Activated CD4-positive, alpha-beta T cell treated with anti-CD3 and anti-CD28 coated beads, Interleukin-10, Interleukin-2, amounts not matched to agents 100 ng/mL and 50 ng/mL, durations not matched to agents 16 hours and 8 hours (primary cell): ENCODE data around the gene EFCAB11.
A peak's percentile ranks its signal among the peaks of the same experiment; 100 is the strongest.

Experiments
- DNase-seq: peaks from one replicate; pipeline ENCODE4 v3.0.0-alpha.2; 2020

Gene EFCAB11

GRCh38 chr14:89956661-89957009 lies 2.1 kb upstream of the EFCAB11 start:
- DNase-seq, result no peak

- peak; percentile 98 for DNase-seq
Measured at GRCh38 chr14:89955745-89956660, 1.5 kb upstream of the EFCAB11 start, which contains the start of gene TDP1. Gene TDP1, plus strand, starts transcription at chr14:89955927. Its CDS starts 7,188 bp downstream, at chr14:89963115.

- DNase-seq, result no peak
Measured at GRCh38 chr14:89955022-89955744, 653 bp upstream of the EFCAB11 start.

- DNase-seq, result no peak
Measured at GRCh38 chr14:89953602-89954001, 928 bp downstream of the EFCAB11 start.

- DNase-seq, result no peak
Measured at GRCh38 chr14:89952576-89952975, 2.0 kb downstream of the EFCAB11 start.

- DNase-seq, result no peak
Measured at GRCh38 chr14:89947344-89947743, 7.2 kb downstream of the EFCAB11 start.

GRCh38 chr14:89941830-89942377 lies 12.6 kb downstream of the EFCAB11 start:
- DNase-seq, result no peak

GRCh38 chr14:89936654-89937185 lies 17.8 kb downstream of the EFCAB11 start:
- DNase-seq, result no peak

GRCh38 chr14:89933002-89933401 lies 21.5 kb downstream of the EFCAB11 start:
- DNase-seq, result no peak

- no peak for DNase-seq
Measured at GRCh38 chr14:89927186-89927865, 27.2 kb downstream of the EFCAB11 start.

- no peak for DNase-seq
Measured at GRCh38 chr14:89926694-89927093, 27.8 kb downstream of the EFCAB11 start.

- DNase-seq, result no peak
Measured at GRCh38 chr14:89924268-89924667, 30.3 kb downstream of the EFCAB11 start.

GRCh38 chr14:89922031-89922907 lies 32.3 kb downstream of the EFCAB11 start:
- DNase-seq, result no peak

GRCh38 chr14:89921346-89921745 lies 33.2 kb downstream of the EFCAB11 start:
- DNase-seq, result no peak

GRCh38 chr14:89920056-89920455 lies 34.5 kb downstream of the EFCAB11 start:
- DNase-seq, result no peak

- DNase-seq, result no peak
Measured at GRCh38 chr14:89918721-89919120, 35.8 kb downstream of the EFCAB11 start.

- DNase-seq, result peak; percentile 64
Measured at GRCh38 chr14:89915114-89915878, 39.2 kb downstream of the EFCAB11 start.

GRCh38 chr14:89912667-89913211 lies 41.8 kb downstream of the EFCAB11 start:
- DNase-seq, result no peak

- no peak for DNase-seq
Measured at GRCh38 chr14:89912221-89912620, 42.3 kb downstream of the EFCAB11 start.
